GM19023 (cell line): Measurements from ENCODE around the gene CAMK1D.

Experiments
- ATAC-seq: cut with Tn5 transposase; IDR thresholded peaks from one replicate; pipeline ENCODE4 v1.9.1; 2021; ENCODE audit warnings: mild to moderate bottlenecking, moderate library complexity; ENCODE audit not compliant: unreplicated experiment

Gene CAMK1D

DNA sequence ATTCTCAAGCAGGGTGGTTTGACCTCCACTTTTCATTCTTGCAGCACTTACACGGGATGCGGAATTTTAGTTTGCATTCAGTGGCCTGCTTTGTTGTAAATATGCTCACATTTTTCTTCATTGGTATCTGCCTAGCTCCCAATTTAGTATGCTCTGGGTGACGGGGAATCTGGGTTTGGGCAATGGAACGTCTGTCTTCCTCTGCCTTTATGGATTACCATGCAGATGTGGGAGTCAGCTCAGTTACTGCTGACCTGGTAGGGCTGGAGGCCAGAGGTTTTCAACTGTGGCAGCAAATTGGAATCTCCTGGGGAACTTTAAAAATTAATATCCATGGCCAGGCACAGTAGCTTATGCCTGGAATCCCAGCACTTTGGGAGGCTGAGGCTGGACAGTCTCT lies 161.6 kb downstream of the CAMK1D start:
- no peak for ATAC-seq

DNA sequence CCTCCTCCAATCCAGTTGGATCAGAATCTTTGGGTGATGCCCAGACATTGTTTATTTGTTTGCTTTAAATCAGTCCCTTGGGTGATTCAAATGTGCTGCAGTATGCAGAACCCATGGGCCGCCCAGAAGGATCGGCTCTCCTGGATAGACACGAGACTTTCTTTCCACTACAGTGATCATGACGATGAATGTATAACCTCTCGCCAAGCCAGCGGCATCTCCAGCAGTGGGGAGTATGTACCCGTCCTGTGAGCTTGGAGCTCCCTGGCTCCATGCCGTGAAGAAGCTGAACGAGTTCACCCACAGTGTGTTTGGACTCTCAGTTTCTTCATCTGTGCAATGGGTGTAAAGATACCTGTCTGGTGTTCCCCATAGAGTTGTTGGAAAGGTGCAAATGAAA lies 162.3 kb downstream of the CAMK1D start:
- ATAC-seq: no peak

DNA sequence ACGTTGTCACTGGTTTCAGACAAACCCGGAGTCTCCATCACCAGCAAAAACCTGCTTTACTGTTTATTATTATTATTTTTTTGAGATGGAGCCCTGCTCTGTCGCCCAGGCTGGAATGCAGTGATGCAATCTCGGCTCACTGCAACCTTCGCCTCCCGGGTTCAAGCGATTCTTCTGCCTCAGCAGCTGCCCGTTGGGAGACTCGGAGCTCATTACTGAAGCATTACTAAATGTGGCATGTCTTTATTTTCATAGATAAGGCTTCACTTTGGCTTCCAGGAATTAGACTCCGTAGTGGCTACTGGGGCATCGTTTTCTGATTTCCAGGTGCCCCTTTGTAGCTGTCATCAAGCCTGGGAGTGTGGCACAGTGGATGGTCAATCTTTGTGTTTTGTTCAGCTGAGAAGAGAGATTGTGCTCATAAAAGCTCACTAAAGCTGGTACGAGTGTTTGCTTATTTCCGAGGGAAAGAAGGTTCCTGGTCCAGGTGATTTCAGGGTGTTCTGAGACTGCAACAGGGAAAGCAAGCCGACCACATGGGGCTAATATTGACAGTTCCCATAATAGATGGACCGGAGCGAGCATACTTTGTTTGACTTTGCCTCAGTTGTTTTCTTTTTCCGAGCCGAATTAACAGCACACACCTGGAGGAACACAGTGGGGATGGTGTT lies 163.1 kb downstream of the CAMK1D start:
- no peak for ATAC-seq

DNA sequence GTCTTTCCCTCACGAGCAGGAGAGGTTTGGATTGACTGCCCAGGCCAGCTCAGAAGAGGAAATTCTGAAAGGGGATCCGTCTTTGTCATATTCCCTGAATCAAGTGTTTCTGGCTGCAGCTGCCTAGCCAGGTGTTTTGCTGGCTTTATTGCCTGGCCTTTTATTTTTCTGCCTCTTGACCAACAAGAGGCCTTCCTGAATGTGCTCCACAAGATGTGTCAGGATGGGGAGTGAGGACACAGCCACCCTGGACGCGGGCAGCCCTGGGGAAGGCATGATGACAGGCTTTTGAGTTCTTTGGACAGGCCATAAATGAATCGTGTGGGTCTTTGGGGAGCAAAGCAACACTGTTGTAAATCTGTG lies 163.6 kb downstream of the CAMK1D start:
- ATAC-seq: no peak

DNA sequence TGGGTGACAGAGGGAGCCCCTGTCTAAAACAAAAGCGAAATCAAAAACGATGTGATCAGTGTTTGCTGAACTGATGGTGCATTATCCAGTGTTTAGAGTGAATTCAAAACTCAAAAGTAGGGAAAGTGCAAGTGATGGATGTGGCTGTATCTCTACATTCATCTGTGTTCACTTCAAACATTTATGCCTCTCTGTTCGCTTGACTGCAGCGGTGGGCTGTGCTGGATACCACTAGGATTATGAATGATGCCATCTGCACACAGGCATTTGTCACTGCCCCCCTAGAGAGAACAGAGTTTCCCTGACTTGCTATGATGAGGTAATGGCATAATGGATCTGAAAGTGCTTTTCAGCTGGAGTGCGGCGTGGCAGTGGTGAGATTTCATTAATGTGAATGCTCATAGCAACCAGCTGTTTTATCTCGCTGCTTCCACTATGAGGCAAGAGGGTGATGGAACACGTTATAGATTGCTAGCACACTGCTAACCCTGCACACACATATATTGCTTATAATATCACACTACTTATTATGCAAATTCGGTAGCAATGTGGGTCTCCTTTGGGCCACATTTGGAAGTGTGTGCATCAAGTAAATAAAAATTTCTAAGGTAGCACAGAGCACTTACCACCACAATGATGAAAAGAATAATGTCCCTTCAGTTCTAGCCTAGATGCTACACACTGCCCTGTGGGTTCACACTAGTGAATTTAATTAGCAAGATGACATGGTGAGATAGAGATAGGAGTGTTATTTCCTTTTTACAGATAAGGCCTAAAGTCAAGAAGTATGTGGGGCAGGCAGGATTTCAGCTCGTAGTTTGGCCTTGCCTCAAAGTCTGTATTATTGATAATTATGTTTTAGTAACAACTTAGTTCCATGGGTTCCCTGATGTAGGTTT lies 164.7 kb downstream of the CAMK1D start:
- ATAC-seq: no peak

DNA sequence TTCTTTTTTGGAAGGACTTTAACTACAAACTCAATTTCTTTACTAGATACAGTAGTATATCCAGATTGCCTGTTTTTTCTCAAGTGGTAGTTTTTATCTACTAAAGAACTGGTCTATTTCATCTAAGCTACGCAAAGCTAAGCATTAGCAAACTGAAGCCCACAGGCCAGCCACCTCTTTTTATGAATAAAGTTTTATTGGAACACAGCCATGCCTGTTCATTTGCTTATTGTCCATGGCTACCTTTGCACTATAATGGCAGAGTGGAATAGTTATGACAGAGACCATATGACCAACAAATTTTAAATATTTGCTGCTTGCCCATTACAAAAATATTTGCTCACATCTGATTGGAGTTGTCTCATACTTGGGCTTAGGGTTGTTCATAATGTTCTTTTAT lies 168.7 kb downstream of the CAMK1D start:
- no peak for ATAC-seq

DNA sequence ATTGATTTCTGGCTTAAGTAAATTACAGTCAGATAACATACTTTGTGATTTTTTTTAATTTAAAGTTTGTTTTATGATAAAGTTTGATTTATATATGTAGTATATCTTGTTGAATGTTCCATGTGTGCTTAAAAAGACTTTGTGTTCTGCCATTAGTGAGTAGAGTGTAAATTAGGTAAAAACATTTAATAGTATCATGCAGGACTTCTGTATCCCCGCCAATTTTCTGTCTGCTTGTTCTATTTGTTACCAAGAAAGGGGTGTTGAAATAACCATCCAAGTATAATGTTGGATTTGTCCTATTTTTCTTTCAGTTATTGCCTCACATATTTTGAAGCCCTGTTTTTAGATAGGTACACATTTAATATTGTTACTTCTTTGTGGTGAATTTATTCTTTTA lies 172.1 kb downstream of the CAMK1D start:
- ATAC-seq: no peak

DNA sequence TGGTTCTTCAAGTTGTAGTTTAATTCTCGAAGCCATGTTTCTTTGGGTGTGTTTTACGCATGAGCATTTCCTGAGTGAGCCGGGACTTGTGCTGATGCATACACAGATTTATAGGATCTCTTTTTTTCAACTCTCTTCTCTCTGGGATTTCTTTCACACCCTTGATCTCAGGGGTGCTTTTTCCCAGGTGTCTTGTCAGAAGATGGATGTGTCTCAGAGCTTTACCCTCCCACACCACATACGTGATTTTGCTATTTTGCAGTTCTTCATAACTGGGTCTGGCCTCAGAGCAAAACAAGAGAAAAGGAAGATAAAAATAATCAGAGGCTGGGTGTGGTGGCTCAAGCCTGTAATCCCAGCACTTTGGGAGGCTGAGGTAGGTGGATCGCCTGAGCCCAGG lies 177.0 kb downstream of the CAMK1D start:
- no peak for ATAC-seq

DNA sequence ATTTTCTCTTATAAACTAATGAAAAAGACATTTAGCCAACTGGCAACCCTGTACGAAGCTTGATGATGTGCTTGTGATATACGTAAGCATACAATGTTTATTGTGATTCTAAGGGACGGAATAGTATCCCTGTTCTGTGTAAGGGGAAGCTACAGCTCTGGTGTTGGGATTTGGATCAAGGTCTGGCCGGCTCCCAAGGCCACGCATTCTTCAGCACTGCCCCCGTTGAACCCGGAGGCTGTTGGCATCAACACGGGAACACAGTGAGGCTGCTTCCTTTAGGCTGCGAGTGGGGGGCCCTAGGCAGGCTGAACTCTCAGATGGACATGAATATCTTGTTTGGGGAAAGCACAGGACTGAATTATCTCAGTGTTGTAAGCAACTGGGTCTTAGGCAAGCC lies 180.6 kb downstream of the CAMK1D start:
- ATAC-seq: no peak

DNA sequence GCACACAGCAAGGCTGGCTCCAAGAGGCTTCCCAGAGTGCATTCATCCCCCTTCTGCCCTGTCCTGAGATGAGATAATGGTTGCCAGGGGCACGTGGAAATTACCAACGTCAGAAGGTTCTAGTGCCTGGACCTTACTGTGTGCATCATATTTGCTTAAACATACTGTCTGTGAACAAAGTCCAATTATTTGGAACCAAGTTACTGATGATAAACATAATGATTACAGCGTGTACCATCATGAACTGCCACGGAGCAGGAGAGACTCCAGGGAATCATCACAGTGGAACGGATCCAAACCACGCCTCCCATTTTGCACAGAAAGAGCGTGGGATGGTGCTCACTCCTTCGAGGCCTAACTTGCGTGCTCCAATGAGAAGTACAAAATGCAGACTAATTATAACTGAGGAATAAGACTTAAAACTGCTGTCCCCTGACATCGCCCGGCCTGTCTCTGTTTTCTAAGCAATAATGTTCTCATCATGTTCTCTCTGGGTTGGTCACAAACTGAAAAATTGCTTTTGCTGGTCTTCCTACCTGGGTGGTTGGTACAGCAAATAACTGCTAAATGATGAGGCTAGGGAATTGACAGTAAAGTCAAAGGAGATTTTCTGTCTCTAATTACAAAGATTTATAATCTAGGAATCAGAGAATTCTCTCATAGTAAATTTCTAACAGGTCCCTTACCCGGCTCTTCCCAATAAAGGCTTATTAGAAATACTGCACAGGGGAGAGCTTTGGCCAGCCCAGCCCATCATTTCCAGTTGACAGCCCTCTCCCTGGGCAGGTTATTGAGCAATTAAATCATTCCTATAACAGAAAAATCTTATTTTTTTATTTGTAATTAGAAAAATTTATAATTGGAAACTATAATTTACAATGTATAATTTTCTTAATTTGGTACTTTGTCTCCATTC lies 182.2 kb downstream of the CAMK1D start:
- no peak for ATAC-seq

DNA sequence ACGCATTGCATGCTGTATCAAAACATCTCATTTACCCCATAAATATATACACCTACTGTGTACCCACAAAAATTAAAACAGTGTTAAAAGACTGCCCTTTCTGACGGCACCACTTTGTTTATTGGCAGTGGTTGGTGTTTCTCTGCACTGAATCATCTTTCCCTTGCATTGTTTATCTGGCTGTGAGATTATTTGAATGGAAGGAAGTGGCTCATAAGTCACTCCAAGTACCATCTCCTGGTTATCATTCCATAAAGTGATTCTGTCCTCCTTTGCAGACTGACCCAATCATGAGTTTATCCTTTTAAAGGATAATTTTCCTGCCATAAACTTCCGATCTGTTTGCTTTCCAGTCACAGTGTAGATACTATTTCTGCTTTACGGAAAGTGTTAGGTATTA lies 183.8 kb downstream of the CAMK1D start:
- ATAC-seq: no peak

DNA sequence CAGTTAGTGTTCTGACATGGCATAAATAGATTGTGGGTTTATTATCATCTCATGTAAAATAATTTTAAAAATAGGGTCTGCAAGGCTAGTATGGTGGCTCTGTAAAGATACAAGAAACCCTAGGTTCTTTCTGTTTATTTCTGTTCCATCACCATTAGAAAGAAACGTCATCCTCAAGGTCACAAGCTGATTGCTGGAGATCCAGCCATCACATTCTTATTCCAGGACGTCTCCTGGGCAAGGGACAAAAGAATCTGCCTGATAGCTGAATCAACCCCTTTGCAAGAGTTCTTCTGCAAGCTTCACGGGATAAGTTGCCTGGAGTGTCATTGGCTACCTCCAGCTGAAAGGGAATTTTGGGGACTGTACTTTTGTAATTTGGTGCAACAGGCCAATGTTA lies 184.4 kb downstream of the CAMK1D start:
- ATAC-seq: no peak

DNA sequence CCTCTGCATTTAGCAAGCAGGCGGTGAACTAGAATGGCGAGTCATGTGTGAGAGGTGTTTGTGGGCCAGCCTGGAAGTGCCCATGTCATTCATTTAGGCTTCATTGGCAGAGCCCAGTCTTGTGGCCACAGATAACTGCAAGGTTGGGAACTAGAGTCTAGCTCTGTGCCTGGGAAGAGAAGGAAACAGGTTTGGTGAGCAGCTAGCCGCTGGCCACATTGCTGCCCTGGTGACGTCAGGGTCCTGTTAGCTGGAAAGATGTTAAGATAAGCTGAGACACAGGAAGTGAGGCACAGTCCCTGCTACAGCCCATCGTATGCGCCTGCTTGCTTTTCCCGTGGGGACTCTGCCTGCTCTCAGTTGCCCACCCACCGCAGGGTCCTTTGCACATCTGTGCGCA lies 185.5 kb downstream of the CAMK1D start:
- ATAC-seq: no peak

DNA sequence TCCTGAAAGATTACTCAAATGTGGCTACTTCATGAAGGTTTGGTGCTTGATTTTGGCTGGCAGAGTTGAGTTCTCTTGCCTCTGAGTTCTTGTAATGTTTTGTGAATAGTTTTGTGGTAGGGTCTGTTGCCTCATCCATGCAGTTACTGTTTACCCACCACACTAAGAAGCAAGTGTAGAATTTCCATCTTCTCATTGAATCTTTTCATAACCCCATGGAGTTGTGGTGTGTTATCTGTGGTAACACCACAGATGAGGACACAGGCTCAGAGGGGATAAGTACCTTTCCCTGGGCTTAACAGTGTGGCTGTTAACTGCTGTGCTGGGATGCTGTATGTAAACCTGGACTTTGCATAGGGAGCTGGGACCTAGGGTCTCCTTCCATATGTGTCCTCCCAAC lies 186.3 kb downstream of the CAMK1D start:
- no peak for ATAC-seq

DNA sequence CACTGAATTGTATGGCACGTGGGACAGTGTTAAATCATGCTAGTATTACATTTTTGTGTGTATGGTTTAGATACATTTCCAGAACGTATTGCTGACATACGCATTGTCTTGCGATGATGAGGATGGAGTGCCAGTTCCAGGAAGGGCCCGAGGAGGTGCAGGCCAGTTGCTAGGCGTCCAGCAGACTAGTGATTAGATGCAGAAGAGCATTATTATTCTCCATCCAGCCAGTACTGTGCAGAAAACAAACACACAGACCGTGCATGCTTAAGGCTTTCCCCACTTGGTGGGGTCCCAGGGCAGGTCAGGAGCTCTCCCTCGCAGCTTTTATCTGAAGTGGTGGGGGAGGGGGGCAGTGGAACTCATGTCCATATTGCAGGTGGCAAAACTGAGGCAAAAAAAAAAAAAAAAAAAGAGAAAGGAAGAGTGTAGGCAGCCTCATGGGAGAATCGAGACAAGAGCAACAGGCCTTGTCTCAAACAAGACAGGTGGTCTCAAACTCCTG lies 189.2 kb downstream of the CAMK1D start:
- ATAC-seq: no peak

DNA sequence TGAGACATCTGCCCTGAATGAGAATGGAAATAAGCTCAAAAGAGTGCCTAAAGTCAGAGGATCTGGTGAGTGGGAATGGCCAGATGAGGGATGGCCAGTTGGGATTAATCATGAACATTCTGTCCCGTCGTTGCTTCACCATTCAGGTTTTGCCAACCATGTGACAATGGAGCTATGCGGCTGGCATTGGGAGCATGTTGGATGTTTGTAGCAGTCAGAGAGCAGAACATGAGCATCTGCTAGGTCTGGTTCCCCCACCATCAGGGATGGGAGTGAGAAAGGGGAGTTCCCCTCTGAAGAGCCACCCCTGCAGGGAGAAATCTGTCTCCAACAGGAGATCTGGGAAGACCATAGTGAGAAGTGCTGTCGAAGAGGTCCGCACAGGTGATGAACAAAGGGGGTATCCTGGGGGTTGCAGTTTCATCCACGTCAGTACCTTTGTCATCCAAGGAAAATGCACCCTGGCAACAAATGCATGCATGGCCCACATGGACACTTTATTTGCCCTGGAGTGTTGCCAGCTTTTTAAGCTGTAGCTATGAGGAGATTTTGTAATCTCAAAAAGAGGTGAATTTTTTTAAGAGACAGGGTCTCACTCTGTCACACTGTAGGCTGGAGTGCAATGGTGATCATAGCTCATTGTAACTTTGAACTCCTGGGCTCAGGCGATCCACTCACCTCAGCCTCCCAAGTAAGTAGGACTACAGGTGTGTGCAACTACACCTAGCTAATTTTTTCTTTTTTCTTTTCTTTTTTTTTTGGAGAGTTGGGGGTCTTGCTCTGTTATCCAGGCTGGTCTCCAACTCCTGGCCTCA lies 190.2 kb downstream of the CAMK1D start:
- ATAC-seq: no peak

DNA sequence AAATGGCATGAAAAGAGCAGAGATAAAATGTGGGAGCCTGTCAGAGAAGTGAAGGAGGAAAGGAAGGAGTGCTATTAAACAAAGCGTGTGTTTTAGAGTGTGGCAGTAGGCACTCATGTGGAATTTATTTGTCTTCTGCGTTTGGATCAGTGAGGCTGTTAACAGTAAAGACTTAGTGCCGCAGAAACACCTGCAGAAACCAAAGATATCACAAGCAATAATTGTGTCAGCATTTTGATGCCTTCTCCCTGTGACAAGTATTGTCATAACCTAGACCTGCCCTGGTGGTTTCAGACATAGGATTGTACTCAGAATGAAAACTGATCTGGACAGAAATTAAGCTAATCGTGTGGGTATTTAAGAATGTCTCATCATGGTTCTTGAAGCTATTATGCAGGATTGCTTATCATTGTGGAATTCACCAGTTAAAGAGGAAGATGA lies 191.0 kb downstream of the CAMK1D start:
- ATAC-seq: no peak

DNA sequence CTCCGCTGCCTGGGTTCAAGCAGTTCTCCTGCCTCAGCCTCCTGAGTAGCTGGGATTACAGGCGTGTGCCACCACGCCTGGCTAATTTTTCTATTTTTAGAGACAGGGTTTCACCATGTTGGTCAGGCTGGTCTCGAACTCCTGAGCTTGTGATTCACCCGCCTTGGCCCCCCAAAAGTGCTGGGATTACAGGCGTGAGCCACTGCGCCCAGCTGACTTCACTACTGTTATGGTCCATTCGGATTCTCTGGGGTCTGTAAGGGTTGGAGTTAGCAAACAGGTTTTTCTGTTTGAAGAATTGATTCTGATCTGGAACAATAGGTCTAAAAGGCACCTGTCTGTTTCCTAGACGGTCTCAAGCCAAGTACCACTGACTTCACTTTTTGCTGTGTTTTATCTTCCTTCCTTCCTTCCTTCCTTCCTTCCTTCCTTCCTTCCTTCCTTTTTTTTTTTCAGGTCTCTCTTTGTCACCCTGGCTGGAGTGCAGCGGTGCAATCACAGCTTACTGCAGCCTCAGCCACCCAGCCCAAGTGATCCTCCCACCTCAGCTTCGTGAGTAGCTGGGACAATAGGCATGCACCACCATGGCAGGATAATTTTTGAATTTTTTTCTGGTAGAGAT lies 192.2 kb downstream of the CAMK1D start:
- no peak for ATAC-seq

DNA sequence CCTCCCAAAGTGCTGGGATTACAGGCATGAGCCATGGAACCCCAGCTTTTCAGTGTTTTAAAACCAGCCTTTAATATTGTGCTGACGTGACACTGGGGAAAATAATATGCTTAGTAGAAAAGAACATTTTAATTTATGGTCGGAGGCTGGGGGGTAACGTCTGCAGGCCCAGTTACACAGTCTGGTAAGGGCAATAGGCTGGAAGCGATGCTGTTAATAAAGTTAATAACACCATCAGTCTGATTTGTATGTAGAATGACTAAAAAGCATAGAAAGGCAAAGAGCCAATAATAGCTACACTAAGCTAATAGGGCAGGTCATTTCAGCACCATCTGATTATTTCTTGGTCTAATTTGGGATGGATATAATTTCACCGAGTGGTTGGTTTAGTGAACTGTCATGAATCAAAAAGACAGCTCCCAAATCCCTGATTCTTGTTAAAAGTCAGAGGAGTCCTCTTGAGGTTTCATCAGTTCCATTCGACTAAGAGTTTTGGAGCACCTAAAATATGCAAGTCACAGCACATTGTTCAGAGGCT lies 192.9 kb downstream of the CAMK1D start:
- no peak for ATAC-seq

DNA sequence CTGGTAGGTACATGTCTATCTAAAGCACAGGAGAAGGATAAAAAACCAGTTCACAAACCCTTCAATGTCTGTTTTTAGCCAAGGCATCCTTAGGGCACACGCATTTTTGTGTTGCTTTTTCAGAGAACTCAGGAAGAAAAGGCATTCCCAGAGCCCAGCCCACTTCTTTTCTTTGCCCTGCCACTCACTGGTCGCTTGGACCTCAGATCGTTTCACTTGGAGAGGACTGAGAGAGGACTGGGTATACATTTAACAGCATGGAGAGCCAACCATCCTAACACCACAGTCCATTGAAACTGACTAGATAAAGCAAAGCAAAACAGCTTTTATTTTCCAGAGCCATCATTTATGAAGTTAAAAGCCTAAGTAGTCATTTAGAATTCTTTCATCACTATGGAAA lies 194.2 kb downstream of the CAMK1D start:
- ATAC-seq: no peak
